BJ (cell line): ENCODE data around the gene GRIK2. TPM values are rescaled to one million over a fixed set of nuclear protein-coding genes. Genes with fewer than 3 reads are reported as not detected.

Source experiments
- CTCF ChIA-PET: fragments of 350-600 bp; formaldehyde crosslinking; extraction: SDS; loops from one replicate; lab custom pipeline; 2021; ENCODE audit warnings: antibody characterized with exemption, inconsistent platforms; lab: Yijun Ruan, JAX
- POLR2A ChIA-PET: fragments of 300-600 bp; sonication (Branson Sonifier 250); formaldehyde crosslinking; extraction: SDS; loops from one replicate; lab custom pipeline; 2021; ENCODE audit warnings: antibody characterized with exemption; lab: Charles Lee
- DNase-seq: peaks from one replicate; pipeline ENCODE4 v3.0.0-alpha.2; 2011; ENCODE audit warnings: low read depth
- H3K27me3 ChIP-seq: 2 replicates; pipeline ENCODE4 v1.6.0; 2011; ENCODE audit warnings: low read length; ENCODE audit not compliant: control insufficient read depth, insufficient read depth
- H3K36me3 ChIP-seq: 2 replicates; pipeline ENCODE4 v1.5.1; 2011; ENCODE audit warnings: low read length; ENCODE audit not compliant: control insufficient read depth, insufficient read depth
- H3K4me3 ChIP-seq: 2 replicates; pipeline ENCODE4 v1.5.1; 2011; ENCODE audit warnings: low read depth, mild to moderate bottlenecking, control low read depth, low read length
- polyA plus RNA-seq: library from polyadenylated mRNA; depleted of rRNA; stranded (reverse); fragments of >200 nt; gene quantifications from 2 replicates; pipeline ENCODE4 v1.2.3, GENCODE V29; 2011
- TF ChIP-seq, protein P1 (sequence below): IDR thresholded peaks from 2 replicates; pipeline ENCODE4 v1.5.1; 2011; ENCODE audit warnings: low read depth, mild to moderate bottlenecking, control low read depth, inconsistent platforms, low read length, moderate library complexity; ENCODE audit not compliant: insufficient read depth

Gene GRIK2
- polyA plus RNA-seq, 1 experiment = 23.0 TPM

GRCh38 chr6:101683884-101684283, 290.4 kb downstream of the GRIK2 start:
- no peaks in the 10 kb centered on the region for H3K27me3 ChIP-seq
- CTCF ChIA-PET = interaction anchor here (0.7 kb wide), 1 partner anchor 37 kb away, joined by 3 read pairs; no protein-coding TSS in a partner anchor

DNA sequence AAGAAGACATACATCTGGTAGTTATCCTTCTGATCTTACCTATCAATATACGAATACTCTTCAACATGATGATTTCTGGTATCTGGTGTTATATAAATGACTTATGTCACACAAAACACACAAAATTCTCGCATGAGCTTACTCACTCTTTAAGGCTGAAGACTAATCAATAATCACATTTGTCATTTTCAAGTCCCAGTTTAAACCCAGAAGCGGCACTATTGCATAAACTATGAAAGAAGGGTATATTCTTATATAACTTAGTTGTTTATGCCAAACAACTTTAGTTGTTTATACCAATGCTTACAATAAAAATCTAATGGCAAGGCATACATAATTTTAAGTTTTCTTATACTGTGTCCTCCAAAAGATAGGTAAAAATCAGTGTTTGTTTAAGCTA, 293.1 kb downstream of the GRIK2 start:
- DNase-seq = no peak
- TF ChIP-seq, protein P1, sequence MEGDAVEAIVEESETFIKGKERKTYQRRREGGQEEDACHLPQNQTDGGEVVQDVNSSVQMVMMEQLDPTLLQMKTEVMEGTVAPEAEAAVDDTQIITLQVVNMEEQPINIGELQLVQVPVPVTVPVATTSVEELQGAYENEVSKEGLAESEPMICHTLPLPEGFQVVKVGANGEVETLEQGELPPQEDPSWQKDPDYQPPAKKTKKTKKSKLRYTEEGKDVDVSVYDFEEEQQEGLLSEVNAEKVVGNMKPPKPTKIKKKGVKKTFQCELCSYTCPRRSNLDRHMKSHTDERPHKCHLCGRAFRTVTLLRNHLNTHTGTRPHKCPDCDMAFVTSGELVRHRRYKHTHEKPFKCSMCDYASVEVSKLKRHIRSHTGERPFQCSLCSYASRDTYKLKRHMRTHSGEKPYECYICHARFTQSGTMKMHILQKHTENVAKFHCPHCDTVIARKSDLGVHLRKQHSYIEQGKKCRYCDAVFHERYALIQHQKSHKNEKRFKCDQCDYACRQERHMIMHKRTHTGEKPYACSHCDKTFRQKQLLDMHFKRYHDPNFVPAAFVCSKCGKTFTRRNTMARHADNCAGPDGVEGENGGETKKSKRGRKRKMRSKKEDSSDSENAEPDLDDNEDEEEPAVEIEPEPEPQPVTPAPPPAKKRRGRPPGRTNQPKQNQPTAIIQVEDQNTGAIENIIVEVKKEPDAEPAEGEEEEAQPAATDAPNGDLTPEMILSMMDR = no peak
- ChIA-PET CTCF (no interaction called here), POLR2A (no interaction called here)
- no peak overlapping the region for H3K4me3 ChIP-seq
- no peaks in the 10 kb centered on the region for H3K27me3 ChIP-seq
- H3K36me3 ChIP-seq = no peaks in the 10 kb centered on the region

More at GRCh38 chr6:101683884-101684283, 290.4 kb downstream of the GRIK2 start:
- TF ChIP-seq, protein P1 = no peak
- H3K36me3 ChIP-seq = no peaks in the 10 kb centered on the region
- no peak for DNase-seq
- POLR2A ChIA-PET = no interaction called here
- H3K4me3 ChIP-seq = no peak overlapping the region

DNA sequence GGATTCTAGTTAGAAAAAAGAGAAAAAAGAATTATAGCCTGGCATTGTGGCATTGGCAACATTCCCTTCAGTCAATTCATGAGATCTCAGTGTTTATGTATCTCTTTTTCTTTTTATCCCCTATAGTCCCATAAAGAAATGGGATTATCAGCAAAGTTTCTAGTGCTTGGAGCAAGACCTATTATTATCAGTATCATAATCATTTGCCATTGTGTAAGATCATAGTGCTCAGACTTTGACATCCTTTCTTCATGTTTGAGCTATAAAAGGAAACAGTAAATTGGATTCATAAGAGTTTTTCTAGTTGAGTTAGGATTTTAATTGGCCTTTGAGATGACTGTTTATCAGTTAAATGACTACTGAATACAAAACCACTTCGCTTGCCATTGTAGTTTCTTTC, 295.6 kb downstream of the GRIK2 start:
- no peak for DNase-seq
- POLR2A ChIA-PET = no interaction called here
- CTCF ChIA-PET = no interaction called here
- H3K27me3 ChIP-seq = no peaks in the 10 kb centered on the region
- H3K36me3 ChIP-seq = no peaks in the 10 kb centered on the region
- TF ChIP-seq, protein P1 = no peak
- H3K4me3 ChIP-seq = no peak overlapping the region

- H3K27me3 ChIP-seq = no peaks in the 10 kb centered on the region
- ChIA-PET POLR2A (no interaction called here), CTCF (no interaction called here)
- H3K36me3 ChIP-seq = no peaks in the 10 kb centered on the region
- no peak overlapping the region for H3K4me3 ChIP-seq
- TF ChIP-seq, protein P1 = no peak
- DNase-seq = no peak
Measured at GRCh38 chr6:101689695-101690094, 296.2 kb downstream of the GRIK2 start.

GRCh38 chr6:101700655-101701054, 307.1 kb downstream of the GRIK2 start:
- Histone ChIP-seq H3K27me3 (no peaks in the 10 kb centered on the region), H3K4me3 (no peak overlapping the region), H3K36me3 (no peaks in the 10 kb centered on the region)
- CTCF ChIA-PET = interaction anchor here (1.0 kb wide), 1 partner anchor 11 kb away, joined by 3 read pairs; no protein-coding TSS in a partner anchor
- TF ChIP-seq, protein P1 = no peak
- no peak for DNase-seq
- POLR2A ChIA-PET = no interaction called here
